HG02973 (cell line): ENCODE measurements around the gene CLCN2.
A peak's percentile ranks its signal among the peaks of the same experiment; 100 is the strongest.

ENCODE experiments used
- ATAC-seq: cut with Tn5 transposase; IDR thresholded peaks from one replicate; pipeline ENCODE4 v1.9.1; 2021; ENCODE audit warnings: moderate library complexity; ENCODE audit not compliant: unreplicated experiment

The CLCN2 gene

DNA sequence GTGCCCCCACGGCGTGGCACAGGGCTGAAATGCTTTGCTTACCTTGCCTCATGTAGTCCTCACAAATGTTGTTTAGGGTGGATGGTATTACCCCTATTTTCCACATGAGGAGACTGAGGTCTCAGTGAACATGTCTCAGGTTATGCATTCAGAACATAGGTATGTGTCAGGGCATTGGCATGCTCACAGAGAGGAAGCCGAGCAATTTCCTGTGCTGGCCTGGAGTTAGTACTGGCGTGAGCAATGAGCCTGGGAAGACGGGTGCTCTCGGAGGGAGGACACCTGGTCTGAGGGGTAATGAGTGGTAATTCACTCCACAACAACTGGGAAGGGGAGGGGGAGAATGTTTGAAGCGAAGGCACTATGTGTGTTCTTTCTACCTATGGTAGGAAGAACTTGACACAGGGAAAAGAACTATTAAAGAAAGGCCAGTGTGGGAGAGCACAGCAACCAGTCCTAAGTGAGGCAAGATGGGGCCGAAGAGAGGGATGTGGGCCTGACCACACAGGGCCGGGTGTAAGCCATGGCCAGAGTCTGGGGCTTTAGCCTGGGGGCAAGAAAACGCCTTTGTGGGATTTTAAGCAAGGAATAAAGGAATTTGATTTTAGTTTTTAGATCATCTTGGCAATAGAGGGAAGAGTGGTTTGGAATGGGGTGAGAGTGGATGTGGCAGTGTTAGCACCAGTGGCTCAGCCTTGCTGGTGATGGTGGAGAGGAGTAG is 28.9 kb downstream of the CLCN2 start:
- no peak for ATAC-seq

DNA sequence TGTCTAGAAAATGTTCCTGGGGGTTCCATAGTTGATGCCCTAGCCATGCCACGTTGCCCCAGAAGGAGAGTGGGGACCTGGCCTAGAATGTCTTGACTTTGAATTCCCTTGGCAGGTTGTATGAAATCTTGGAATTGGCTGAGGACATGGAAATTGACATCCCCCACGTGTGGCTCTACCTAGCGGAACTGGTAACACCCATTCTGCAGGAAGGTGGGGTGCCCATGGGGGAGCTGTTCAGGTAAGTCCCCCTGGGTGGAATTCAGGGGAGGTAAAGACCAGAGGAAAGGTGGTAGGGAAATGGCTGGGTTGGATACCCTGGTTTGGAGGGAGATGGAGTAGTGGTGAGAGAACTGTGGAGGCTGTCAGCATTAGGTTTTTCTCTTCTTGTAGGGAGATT is 32.9 kb downstream of the CLCN2 start:
- no peak for ATAC-seq

DNA sequence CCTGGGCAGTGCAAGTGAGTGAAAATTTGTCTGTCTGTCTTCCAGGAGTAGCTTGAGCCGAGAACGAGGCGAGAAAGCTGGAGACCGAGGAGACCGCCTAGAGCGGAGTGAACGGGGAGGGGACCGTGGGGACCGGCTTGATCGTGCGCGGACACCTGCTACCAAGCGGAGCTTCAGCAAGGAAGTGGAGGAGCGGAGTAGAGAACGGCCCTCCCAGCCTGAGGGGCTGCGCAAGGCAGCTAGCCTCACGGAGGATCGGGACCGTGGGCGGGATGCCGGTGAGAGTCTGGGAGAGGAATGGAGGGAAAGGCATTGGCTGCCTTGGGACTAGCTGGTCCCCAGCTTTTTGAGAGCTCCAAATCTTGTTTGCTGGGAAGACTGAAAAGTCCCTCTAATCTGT is 34.2 kb downstream of the CLCN2 start:
- ATAC-seq: no peak

DNA sequence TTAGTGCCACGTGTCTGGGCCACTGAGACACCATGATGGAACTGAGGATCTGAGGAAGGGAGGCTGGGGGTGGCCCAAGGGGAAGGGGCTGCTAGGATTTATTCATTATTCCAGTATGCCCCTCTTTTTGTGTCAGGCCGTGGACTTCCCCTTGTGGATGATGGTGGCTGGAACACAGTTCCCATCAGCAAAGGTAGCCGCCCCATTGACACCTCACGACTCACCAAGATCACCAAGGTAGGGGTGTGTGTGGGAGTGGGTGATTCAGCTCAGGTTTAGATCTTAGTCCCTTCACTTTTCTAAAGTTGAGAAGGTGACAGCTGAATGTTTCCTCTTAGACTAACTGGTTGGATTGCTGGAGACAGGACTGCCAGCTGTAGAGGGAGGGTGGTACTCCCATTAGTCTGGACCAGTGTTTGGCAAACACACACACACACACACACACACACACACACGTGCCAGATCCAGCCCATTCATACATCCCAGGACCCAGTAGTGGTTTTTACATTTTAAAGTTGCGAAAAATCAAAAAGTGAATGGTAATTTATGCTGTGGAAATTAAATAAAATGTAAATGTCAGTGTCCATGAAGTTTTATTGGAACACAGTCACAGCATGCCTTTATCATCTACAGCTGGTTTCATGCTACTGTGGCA is 35.6 kb downstream of the CLCN2 start:
- no peak for ATAC-seq

DNA sequence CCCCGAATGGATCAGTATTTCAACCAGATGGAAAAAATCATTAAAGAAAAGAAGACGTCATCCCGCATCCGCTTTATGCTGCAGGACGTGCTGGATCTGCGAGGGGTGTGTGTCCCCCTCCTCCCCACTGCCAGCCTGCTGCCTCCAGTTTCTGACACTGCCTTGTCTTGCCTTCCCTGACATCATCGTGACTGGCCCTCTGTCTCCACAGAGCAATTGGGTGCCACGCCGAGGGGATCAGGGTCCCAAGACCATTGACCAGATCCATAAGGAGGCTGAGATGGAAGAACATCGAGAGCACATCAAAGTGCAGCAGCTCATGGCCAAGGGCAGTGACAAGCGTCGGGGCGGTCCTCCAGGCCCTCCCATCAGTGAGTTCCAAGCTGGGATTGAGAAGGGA is 36.1 kb downstream of the CLCN2 start:
- ATAC-seq: no peak

DNA sequence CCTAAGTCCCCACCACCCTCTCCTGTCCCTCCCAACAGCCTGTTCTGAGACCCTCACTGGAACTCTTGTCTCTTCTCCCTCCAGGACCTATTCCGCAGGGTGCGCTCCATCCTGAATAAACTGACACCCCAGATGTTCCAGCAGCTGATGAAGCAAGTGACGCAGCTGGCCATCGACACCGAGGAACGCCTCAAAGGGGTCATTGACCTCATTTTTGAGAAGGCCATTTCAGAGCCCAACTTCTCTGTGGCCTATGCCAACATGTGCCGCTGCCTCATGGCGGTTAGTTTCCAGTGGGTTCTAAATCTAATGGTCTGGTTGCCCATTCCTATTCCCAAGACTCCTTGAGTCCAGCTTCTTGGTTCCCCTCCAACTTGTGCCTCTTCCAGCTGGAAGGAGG is 37.7 kb downstream of the CLCN2 start:
- ATAC-seq: no peak

DNA sequence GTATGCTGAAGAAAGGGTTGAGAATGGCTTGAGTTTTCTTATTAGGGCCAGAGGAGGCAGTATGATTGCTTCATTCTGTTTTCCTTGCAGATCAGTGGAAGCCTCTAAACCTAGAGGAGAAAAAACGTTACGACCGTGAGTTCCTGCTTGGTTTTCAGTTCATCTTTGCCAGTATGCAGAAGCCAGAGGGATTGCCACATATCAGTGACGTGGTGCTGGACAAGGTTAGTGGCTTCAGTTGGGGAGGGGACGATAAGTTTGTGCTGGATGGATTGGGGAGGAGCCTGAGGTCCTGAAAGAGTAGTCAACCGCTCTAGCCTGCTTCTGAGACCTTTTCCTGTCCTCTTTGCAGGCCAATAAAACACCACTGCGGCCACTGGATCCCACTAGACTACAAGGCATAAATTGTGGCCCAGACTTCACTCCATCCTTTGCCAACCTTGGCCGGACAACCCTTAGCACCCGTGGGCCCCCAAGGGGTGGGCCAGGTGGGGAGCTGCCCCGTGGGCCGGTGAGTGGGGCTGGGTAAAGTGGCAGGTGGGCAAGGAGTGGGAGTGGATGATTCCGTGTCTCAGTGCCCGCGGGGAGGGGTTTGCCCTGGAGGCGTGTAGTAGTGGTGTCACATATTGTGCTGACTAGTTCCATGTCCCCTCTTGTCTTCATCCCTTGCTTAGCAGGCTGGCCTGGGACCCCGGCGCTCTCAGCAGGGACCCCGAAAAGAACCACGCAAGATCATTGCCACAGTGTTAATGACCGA is 38.5 kb downstream of the CLCN2 start:
- ATAC-seq: no peak

DNA sequence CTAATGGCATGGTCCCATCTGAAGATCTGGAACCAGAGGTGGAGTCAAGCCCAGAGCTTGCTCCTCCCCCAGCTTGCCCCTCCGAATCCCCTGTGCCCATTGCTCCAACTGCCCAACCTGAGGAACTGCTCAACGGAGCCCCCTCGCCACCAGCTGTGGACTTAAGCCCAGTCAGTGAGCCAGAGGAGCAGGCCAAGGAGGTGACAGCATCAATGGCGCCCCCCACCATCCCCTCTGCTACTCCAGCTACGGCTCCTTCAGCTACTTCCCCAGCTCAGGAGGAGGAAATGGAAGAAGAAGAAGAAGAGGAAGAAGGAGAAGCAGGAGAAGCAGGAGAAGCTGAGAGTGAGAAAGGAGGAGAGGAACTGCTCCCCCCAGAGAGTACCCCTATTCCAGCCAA is 39.7 kb downstream of the CLCN2 start:
- ATAC-seq: no peak

DNA sequence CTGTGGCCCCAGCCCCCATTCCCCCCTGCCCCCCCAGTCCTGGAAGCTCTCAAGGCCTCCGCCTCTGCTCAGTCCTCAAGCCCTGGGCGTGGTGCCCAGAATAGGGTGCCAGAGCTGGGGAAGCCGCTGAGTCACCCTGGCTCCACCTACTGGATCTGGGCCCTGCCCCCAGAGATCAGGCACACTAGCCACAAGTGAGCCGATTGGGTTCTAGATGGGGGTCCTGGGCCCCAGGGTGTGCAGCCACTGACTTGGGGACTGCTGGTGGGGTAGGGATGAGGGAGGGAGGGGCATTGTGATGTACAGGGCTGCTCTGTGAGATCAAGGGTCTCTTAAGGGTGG is 41.3 kb downstream of the CLCN2 start:
- no peak for ATAC-seq

DNA sequence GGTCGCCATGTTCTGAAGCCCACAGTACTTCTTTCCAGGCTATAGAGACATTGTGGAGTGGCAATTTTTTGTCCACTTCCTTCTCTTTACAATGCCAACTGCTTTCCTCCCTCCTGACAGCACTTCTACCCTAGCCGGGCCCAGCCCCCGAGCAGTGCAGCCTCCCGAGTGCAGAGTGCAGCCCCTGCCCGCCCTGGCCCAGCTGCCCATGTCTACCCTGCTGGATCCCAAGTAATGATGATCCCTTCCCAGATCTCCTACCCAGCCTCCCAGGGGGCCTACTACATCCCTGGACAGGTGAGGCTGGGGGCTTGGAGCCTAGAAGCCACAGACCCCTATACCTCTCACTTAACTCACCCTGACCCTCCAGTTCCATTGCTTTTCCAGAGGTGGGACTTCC is 44.2 kb downstream of the CLCN2 start:
- ATAC-seq: no peak

DNA sequence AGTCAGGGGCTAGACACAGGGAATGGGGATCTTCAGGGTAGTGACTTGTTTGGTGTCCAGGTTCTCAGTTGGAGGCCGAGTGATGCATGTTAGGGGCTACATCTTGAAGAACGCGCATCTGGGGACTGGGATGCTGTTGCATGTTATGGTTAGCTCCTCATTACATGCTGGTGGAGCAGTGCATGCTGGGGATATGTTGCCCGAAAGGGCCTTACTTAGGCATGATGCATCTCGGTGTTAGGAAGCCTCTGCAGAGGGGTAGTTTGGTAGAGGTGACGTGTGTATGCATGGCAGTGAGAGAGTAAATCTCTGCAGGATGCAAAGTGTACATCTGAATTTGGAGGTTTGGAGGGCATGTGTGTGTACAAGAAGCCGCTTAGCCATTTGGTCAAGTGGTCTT is 44.6 kb downstream of the CLCN2 start:
- ATAC-seq: no peak

DNA sequence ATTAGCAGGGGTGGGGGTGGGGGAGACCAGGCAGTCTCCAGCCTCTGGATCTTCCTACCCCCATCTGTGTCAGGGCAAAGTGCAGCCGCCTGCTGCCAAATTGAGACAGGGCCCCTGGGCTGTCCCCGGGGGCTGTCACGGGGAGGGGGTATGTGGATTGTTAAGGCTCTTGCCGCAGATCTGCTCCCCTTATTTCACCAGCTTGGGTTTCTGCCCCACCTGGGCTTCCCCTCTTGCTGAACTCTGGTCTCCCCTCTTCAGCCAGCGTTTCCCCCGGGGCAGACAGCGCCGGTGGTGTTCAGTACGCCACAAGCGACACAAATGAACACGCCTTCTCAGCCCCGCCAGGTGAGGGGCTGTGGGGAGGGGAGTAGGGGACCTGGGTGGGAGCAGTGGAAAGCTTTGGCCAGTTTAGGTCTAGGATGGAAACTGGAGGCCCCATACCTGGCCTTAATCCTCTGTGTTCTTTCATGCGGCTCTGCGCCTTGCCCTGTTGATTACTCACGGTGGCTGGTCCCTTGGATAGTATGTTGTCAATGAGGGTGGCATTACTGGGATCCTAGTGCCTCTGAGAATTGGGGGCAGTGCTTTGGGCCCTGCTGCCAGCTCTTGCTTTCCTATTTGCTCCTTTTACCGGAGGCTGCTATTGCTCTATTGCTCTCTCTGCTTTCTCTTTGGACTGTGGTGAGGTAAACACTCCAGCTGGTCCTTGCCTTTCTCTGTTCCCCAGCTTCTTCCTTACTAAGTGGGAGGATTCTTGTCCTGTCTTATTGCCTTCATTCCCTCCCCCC is 45.3 kb downstream of the CLCN2 start:
- no peak for ATAC-seq

DNA sequence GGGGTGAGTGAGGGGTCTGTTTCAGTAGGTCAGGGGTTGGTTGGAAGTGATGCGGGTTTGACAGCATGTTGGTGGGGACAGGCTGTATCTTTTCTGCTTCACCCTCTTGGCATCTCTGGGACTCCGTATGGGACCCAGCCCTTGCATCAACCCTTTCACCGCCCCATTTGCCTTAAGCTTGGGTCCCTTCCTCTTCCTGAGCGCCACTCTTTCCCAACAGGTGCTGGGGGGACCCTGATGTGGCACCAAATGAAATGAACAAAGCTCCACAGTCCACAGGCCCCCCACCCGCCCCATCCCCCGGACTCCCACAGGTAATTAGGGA is 45.9 kb downstream of the CLCN2 start:
- ATAC-seq: no peak

DNA sequence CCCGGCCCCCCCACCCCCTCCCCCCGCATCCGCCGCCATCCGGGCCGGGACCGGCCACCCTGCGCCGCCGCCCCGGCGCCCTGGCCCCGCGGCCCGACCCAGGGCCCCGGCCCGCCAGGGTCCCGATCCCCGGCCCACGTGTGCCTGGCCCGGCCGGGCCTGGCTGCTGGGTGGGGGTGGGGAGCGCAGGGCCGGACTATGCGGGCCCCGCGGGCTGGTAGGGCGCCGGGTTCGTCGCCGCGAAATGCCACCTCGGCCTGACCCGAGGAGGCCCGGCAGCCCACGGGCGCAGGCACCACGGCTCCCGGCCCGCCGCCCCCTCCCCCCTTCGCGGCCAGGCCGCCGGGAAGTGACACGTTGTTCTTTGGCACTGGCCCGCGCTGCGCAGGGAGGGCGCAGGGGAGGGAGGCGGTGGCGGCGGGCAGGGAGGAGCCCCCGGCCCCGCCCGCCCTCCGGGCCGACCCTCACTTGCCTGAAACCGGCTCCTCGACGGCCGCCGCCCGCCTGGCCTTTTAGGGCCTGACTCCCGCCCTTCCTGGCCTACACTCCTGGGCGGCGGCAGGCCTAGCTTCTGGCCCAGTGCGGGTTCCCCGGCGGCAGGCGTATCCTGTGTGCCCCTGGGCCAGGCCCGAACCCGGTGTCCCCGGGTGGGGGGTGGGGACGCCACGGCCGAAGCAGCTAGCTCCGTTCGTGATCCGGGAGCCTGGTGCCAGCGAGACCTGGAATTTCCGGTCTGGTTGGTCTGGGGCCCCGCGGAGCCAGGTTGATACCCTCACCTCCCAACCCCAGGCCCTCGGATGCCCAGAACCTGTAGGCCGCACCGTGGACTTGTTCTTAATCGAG is 46.5 kb downstream of the CLCN2 start:
- ATAC-seq: peak; percentile 39

DNA sequence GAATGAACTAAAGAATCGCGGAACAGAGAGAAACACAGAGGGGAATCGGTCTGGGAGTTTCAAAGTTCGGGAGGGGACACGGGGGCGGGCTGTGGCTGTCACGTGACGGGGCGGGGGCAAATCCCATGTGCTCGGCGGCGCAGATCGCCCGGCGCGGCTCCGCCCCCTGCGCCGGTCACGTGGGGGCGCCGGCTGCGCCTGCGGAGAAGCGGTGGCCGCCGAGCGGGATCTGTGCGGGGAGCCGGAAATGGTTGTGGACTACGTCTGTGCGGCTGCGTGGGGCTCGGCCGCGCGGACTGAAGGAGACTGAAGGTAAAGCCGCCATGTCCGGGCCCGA is 47.1 kb downstream of the CLCN2 start, which contains the start of gene EIF4G1:
EIF4G1 (plus strand) TSS at position 244 of the 337 bp plus-strand sequence. CDS start 1,191 bp downstream, outside the sequence.
- ATAC-seq: peak; percentile 78

DNA sequence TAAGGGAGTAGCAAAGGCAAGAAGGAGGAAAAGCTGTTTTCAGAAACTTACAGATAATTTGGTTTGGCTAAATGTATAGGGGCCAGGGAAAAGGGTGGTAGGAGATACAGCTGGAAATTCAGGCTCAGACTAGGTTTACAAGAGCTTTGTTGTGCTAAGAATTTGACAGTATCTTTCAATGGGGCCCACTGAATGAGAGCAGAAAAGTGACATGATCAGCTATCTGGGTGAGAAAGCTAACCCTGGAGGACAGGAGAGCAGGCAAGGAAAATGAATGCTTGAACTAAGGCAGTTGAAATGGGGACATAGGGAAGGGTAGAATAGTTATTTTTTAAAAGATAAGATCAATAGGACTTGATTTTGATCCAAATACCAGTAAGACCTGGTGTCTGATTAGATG is 49.8 kb downstream of the CLCN2 start:
- no peak for ATAC-seq

DNA sequence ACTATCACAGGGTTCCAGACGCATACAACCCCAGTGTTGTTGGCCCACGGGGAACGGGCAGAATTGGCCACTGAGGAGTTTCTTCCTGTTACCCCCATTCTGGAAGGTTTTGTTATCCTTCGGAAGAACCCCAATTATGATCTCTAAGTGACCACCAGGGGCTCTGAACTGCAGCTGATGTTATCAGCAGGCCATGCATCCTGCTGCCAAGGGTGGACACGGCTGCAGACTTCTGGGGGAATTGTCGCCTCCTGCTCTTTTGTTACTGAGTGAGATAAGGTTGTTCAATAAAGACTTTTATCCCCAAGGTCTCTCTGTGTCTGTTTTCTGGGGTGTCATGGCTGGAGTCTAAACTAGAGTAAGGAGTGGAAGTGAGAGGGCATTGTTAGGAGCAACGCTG is 52.7 kb downstream of the CLCN2 start:
- no peak for ATAC-seq

DNA sequence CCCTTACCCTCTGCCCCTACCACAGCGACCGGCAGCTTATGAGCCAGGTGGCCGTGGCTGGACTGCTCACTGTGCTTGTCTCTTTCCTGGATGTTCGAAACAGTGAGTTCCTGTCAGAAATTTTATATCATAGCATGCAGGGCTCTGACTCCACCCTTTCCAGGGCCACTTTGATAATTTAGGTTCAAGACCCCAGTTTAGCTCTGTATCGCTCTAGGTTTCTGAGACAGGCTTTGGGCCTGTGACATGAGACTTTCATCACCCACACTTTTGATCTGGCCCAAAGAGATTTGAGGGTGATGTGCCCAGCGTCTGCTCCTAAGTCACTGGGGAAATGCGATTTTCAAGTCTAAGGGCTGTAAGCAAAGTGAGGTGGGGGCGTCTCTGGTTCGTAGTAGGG is 53.5 kb downstream of the CLCN2 start:
- no peak for ATAC-seq

DNA sequence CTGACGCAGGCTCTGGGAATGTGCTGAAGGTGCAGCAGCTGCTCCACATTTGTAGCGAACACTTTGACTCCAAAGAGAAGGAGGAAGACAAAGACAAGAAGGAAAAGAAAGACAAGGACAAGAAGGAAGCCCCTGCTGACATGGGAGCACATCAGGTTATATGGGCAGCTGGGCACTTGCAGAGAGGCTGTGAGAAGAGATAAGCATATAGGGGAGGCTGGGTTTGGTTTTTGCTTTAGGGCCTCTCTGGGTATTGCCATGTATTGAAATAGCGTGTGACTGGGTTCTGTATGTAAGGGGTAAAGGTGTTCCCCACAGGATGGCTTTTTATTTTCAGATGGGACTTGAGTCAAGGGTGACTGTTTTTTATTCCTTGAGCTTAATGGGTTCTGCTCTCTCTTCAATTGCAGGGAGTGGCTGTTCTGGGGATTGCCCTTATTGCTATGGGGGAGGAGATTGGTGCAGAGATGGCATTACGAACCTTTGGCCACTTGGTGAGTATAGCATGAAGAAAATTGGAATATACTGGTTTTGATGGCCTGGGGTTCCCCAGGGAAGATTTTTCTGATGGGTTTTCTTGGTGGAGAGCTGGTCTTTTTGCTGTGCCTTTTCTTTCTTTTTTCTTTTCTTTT is 54.9 kb downstream of the CLCN2 start:
- no peak for ATAC-seq

DNA sequence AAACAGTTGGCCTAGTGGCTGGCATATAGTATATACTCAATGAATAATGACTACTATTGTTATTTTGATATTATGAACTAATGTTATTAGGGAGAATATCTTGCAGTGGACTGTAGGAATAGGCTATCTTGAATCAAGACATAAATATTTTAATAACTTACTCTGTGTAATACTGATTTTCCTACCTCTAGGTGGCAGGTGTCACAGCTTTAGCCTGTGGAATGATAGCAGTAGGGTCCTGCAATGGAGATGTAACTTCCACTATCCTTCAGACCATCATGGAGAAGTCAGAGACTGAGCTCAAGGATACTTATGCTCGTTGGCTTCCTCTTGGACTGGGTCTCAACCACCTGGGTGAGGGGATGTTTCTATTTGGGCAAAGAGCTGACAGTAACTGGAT is 55.8 kb downstream of the CLCN2 start:
- no peak for ATAC-seq
